HG03520 (cell line): ENCODE measurements around the gene NAALADL1.
"Not testable (repeated sequence)": the region's sequence is repeated elsewhere in the genome, so short reads cannot be mapped to it uniquely, and the experiment has no call there.

ENCODE experiments used
- ATAC-seq: cut with Tn5 transposase; IDR thresholded peaks from one replicate; pipeline ENCODE4 v1.9.1; 2021; ENCODE audit warnings: mild to moderate bottlenecking, moderate library complexity; ENCODE audit not compliant: unreplicated experiment

The NAALADL1 gene

GRCh38 chr11:65017937-65018336, 40.4 kb downstream of the NAALADL1 start:
- ATAC-seq = no peak

GRCh38 chr11:65016705-65017104, 41.6 kb downstream of the NAALADL1 start:
- ATAC-seq = no peak

- ATAC-seq = no peak
Measured at GRCh38 chr11:65014726-65015227, 43.6 kb downstream of the NAALADL1 start.

GRCh38 chr11:65013888-65014725, 44.2 kb downstream of the NAALADL1 start, which contains the start of gene ARL2:
Gene ARL2, plus strand, starts transcription at chr11:65014160. Its CDS starts 48 bp downstream, at chr11:65014208.
- peak; percentile 66 for ATAC-seq

GRCh38 chr11:65013130-65013887, 45.0 kb downstream of the NAALADL1 start:
- peak; percentile 71 for ATAC-seq

GRCh38 chr11:65008873-65009272, 49.5 kb downstream of the NAALADL1 start:
- ATAC-seq = no peak

GRCh38 chr11:65008016-65008415, 50.3 kb downstream of the NAALADL1 start:
- ATAC-seq = no peak

- ATAC-seq = not testable (repeated sequence)
Measured at GRCh38 chr11:65003968-65004367, 54.4 kb downstream of the NAALADL1 start.

GRCh38 chr11:65003282-65003681, 55.1 kb downstream of the NAALADL1 start:
- ATAC-seq = no peak

- ATAC-seq = no peak
Measured at GRCh38 chr11:65002706-65003105, 55.6 kb downstream of the NAALADL1 start.

- ATAC-seq = no peak
Measured at GRCh38 chr11:64999478-64999877, 58.9 kb downstream of the NAALADL1 start.

- ATAC-seq = no peak
Measured at GRCh38 chr11:64998690-64999431, 59.5 kb downstream of the NAALADL1 start.

- ATAC-seq = no peak
Measured at GRCh38 chr11:64998141-64998540, 60.2 kb downstream of the NAALADL1 start.

- ATAC-seq = no peak
Measured at GRCh38 chr11:64996710-64997380, 61.5 kb downstream of the NAALADL1 start, which contains the start of gene BATF2. Gene BATF2, minus strand, starts transcription at chr11:64996971. Its CDS starts 57 bp downstream, at chr11:64996914.

GRCh38 chr11:64996327-64996709, 62.0 kb downstream of the NAALADL1 start:
- no peak for ATAC-seq
